OCI-LY3 (cell line): Measurements from ENCODE around the gene TIPARP.

Experiments
- EZH2phosphoT487 ChIP-seq: fragments of 200-600 bp; shearing (Covaris generic); IDR thresholded peaks from 2 replicates; pipeline ENCODE4 v1.6.1; 2018; ENCODE audit warnings: antibody characterized with exemption, mixed run types, low read depth
- TF ChIP-seq, protein P1 (sequence below): fragments of 200-600, 300-600 bp; sonication (generic); IDR thresholded peaks from 2 replicates; pipeline ENCODE4 v1.5.1; 2014; ENCODE audit warnings: antibody characterized with exemption, low read length, low read depth

DNA sequence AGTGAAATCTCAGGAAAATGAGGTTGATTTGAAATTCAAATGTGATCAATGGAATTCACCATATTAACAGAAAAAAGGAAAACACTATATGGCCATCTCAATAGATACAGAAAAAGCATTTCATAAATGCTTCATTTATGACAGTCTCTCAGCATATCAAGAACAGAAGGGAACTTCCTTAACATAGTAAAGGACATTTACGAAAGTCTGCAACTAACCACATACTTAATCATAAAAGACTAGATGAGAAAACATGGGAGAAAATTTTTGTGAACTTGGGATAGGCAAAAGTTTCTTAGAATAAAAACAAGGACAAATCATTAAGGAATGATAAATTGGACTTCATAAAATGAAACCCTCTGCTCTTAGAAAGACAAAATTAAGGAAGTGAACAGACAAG, 24.7 kb upstream of the TIPARP start:
- TF ChIP-seq, protein P1, sequence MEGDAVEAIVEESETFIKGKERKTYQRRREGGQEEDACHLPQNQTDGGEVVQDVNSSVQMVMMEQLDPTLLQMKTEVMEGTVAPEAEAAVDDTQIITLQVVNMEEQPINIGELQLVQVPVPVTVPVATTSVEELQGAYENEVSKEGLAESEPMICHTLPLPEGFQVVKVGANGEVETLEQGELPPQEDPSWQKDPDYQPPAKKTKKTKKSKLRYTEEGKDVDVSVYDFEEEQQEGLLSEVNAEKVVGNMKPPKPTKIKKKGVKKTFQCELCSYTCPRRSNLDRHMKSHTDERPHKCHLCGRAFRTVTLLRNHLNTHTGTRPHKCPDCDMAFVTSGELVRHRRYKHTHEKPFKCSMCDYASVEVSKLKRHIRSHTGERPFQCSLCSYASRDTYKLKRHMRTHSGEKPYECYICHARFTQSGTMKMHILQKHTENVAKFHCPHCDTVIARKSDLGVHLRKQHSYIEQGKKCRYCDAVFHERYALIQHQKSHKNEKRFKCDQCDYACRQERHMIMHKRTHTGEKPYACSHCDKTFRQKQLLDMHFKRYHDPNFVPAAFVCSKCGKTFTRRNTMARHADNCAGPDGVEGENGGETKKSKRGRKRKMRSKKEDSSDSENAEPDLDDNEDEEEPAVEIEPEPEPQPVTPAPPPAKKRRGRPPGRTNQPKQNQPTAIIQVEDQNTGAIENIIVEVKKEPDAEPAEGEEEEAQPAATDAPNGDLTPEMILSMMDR, result no peak
- no peak for TF ChIP-seq EZH2phosphoT487
